MM.1S (cell line): Measurements from ENCODE around the gene CDYL.

Source experiments
- DNase-seq: peaks from one replicate; pipeline ENCODE4 v3.0.0-alpha.2; 2015
- H2AFZ ChIP-seq: fragments of 300-600 bp; sonication (generic); 2 replicates; pipeline ENCODE4 v1.6.0; 2016; ENCODE audit warnings: antibody characterized with exemption, low read length
- H3F3A ChIP-seq: fragments of 300-600 bp; sonication (generic); 2 replicates; pipeline ENCODE4 v1.6.1; 2016; ENCODE audit warnings: mild to moderate bottlenecking, antibody characterized with exemption, low read length, moderate library complexity, mixed read lengths; ENCODE audit not compliant: insufficient read depth
- H3K27ac ChIP-seq: fragments of 300-600 bp; sonication (generic); 2 replicates; pipeline ENCODE4 v1.5.1; 2016; ENCODE audit warnings: mild to moderate bottlenecking, low read length
- H3K27me3 ChIP-seq: fragments of 300-600 bp; sonication (generic); replicated peaks from 2 replicates; pipeline ENCODE4 v1.6.0; 2016; ENCODE audit warnings: low read length; ENCODE audit not compliant: insufficient read depth
- H3K36me3 ChIP-seq: fragments of 300-600 bp; sonication (generic); replicated peaks from 2 replicates; pipeline ENCODE4 v1.6.1; 2016; ENCODE audit warnings: mild to moderate bottlenecking, low read length, mixed read lengths; ENCODE audit not compliant: insufficient read depth
- H3K4me1 ChIP-seq: fragments of 300-600 bp; sonication (generic); 2 replicates; pipeline ENCODE4 v1.6.1; 2016; ENCODE audit warnings: low read length, mixed read lengths
- H3K4me2 ChIP-seq: fragments of 300-600 bp; sonication (generic); 2 replicates; pipeline ENCODE4 v1.6.0; 2016; ENCODE audit warnings: low read depth, low read length
- H3K4me3 ChIP-seq: fragments of 300-600 bp; sonication (generic); 2 replicates; pipeline ENCODE4 v1.5.1; 2016; ENCODE audit warnings: low read length, mixed read lengths
- H3K79me2 ChIP-seq: fragments of 300-600 bp; sonication (generic); 2 replicates; pipeline ENCODE4 v1.6.1; 2016; ENCODE audit warnings: mixed run types, low read length, mixed read lengths
- H3K9ac ChIP-seq: fragments of 300-600 bp; sonication (generic); 2 replicates; pipeline ENCODE4 v1.6.1; 2016; ENCODE audit warnings: low read length, mixed read lengths
- H3K9me2 ChIP-seq: fragments of 300-600 bp; sonication (generic); replicated peaks from 2 replicates; pipeline ENCODE4 v1.6.1; 2016; ENCODE audit warnings: mild to moderate bottlenecking, low read length, mixed read lengths; ENCODE audit not compliant: insufficient read depth
- H3K9me3 ChIP-seq: fragments of 300-600 bp; sonication (generic); replicated peaks from 2 replicates; pipeline ENCODE4 v1.6.1; 2016; ENCODE audit warnings: mild to moderate bottlenecking, low read length, mixed read lengths; ENCODE audit not compliant: insufficient read depth
- H4K20me1 ChIP-seq: fragments of 300-600 bp; sonication (generic); 2 replicates; pipeline ENCODE4 v1.6.1; 2016; ENCODE audit warnings: mild to moderate bottlenecking, low read length, moderate library complexity, mixed read lengths; ENCODE audit not compliant: insufficient read depth
- EZH2 ChIP-seq: fragments of 300-600 bp; sonication (generic); optimal IDR thresholded peaks from 2 replicates; pipeline ENCODE3; 2017; ENCODE audit warnings: low read depth, mild to moderate bottlenecking, antibody characterized with exemption, low read length, mixed read lengths
- EZH2phosphoT487 ChIP-seq: fragments of 300-600 bp; sonication (generic); IDR thresholded peaks from 2 replicates; pipeline ENCODE4 v1.6.1; 2018; ENCODE audit warnings: antibody characterized with exemption, low read length
- TF ChIP-seq, protein P1 (sequence below): fragments of 300-600 bp; sonication (generic); IDR thresholded peaks from 2 replicates; pipeline ENCODE4 v1.5.1; 2016; ENCODE audit warnings: antibody characterized with exemption, low read length, mixed read lengths

Gene CDYL

DNA sequence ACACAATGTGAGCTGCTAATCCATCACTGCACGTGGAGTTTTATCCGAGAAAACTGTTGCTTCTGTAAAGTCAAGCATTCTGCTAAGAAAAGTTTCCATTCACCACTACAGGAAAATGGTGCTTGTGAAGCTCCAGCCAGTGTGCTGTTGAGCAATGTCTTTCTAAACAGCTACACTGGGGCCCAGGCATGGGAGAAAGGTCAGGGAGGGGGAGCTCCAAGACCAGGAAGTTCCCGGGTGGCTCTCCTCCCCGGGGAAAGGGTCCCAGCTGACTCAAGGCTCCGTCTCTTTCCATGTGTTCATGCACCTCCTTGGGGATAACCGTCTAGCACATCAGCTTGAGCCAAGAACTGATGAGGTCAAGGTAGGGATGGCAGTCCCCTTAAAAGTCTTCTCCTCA lies 207.1 kb downstream of the CDYL start:
- H3F3A ChIP-seq = no peaks in the 10 kb centered on the region
- H3K9ac ChIP-seq = no peak overlapping the region
- no peaks in the 10 kb centered on the region for H3K9me2 ChIP-seq
- H3K9me3 ChIP-seq = no peaks in the 10 kb centered on the region
- H3K36me3 ChIP-seq = no peaks in the 10 kb centered on the region
- H3K4me3 ChIP-seq = no peak overlapping the region
- H2AFZ ChIP-seq = no peak overlapping the region
- no peaks in the 10 kb centered on the region for H3K4me1 ChIP-seq
- no peak overlapping the region for H3K27ac ChIP-seq
- H4K20me1 ChIP-seq = no peaks in the 10 kb centered on the region
- no peaks in the 10 kb centered on the region for H3K27me3 ChIP-seq
- H3K4me2 ChIP-seq = no peak overlapping the region
- no peak for DNase-seq
- H3K79me2 ChIP-seq = no peaks in the 10 kb centered on the region
- TF ChIP-seq EZH2phosphoT487 = no peak
- no peak for TF ChIP-seq EZH2
- TF ChIP-seq, protein P1, sequence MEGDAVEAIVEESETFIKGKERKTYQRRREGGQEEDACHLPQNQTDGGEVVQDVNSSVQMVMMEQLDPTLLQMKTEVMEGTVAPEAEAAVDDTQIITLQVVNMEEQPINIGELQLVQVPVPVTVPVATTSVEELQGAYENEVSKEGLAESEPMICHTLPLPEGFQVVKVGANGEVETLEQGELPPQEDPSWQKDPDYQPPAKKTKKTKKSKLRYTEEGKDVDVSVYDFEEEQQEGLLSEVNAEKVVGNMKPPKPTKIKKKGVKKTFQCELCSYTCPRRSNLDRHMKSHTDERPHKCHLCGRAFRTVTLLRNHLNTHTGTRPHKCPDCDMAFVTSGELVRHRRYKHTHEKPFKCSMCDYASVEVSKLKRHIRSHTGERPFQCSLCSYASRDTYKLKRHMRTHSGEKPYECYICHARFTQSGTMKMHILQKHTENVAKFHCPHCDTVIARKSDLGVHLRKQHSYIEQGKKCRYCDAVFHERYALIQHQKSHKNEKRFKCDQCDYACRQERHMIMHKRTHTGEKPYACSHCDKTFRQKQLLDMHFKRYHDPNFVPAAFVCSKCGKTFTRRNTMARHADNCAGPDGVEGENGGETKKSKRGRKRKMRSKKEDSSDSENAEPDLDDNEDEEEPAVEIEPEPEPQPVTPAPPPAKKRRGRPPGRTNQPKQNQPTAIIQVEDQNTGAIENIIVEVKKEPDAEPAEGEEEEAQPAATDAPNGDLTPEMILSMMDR = no peak

DNA sequence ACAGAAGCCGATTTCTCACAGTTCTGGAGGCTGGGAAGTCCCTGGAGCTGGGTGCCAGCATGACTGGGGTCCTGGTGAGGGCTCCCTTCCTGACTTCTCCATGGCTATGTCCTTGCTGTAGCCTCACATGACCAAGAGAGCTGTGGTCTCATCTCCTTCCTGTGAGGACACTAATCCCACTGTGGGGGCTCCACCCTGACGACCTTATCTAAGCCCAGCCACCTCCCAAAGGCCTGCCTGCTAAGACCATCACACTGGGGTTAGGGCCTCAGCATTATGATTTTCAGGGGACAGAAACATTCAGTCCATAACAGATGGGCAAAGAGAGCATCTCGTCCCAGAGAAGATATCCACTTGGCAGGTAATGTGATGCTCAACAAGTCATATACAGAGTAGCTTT lies 210.8 kb downstream of the CDYL start:
- TF ChIP-seq EZH2phosphoT487 (no peak), EZH2 (no peak)
- TF ChIP-seq, protein P1 = no peak
- no peaks in the 10 kb centered on the region for H3K9me3 ChIP-seq

DNA sequence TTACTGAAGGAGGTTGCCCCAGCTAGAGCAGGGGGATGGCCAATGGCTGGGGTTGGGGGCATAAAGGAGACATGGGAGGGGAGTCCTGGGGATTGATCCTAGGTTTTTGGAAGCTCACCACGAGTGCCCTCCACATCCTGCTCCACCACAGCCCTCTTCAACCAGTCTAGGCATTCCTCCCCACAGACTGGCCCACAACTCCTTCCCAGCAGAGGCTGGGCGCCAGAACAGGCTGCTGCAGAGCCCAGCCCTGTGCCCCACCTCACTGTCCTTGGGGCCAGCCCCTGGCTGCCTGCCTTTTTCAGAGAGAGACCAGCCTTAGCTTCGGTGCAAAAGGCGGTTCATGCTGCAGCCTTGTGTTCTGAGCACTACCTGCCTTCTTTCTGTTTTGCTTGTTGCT lies 211.2 kb downstream of the CDYL start:
- TF ChIP-seq EZH2 = no peak
- no peak for TF ChIP-seq EZH2phosphoT487
- no peak overlapping the region for H3K4me2 ChIP-seq
- H2AFZ ChIP-seq = no peak overlapping the region
- H3F3A ChIP-seq = no peaks in the 10 kb centered on the region
- H3K4me1 ChIP-seq = no peaks in the 10 kb centered on the region
- no peak for DNase-seq
- no peaks in the 10 kb centered on the region for H3K27me3 ChIP-seq
- no peaks in the 10 kb centered on the region for H3K79me2 ChIP-seq
- no peaks in the 10 kb centered on the region for H4K20me1 ChIP-seq
- no peak overlapping the region for H3K27ac ChIP-seq
- no peaks in the 10 kb centered on the region for H3K9me2 ChIP-seq
- H3K9me3 ChIP-seq = no peaks in the 10 kb centered on the region
- H3K4me3 ChIP-seq = no peak overlapping the region
- H3K36me3 ChIP-seq = no peaks in the 10 kb centered on the region
- no peak overlapping the region for H3K9ac ChIP-seq

More for the DNA sequence above, 210.8 kb downstream of the CDYL start:
- Histone ChIP-seq H3K4me2 (no peak overlapping the region), H3K36me3 (no peaks in the 10 kb centered on the region), H3K9ac (no peak overlapping the region), H3K9me2 (no peaks in the 10 kb centered on the region), H3K27ac (no peak overlapping the region), H3K4me1 (no peaks in the 10 kb centered on the region), H3K27me3 (no peaks in the 10 kb centered on the region), H4K20me1 (no peaks in the 10 kb centered on the region), H2AFZ (no peak overlapping the region), H3F3A (no peaks in the 10 kb centered on the region), H3K79me2 (no peaks in the 10 kb centered on the region), H3K4me3 (no peak overlapping the region)
- no peak for DNase-seq

DNA sequence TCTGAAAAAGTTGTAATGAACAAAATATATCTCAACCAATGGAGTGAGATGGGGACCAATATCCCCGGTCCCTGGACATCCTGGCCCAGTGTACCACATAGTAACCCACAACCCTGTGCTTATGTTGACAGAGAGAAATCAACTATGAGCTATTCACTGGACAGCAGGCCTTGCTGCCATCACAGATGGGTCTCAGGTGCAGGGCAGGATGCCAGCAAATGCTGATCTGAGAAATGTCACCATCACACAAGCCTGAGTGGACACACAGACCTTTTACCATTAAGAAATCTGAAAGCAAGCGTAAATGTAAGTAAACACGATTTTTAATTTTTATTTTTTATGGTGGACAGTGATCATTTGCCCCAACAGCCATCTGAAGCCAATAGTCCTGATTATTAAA lies 218.5 kb downstream of the CDYL start:
- no peaks in the 10 kb centered on the region for H3F3A ChIP-seq
- no peak for TF ChIP-seq EZH2
- TF ChIP-seq, protein P1 = no peak
- TF ChIP-seq EZH2phosphoT487 = no peak
- H3K27me3 ChIP-seq = no peaks in the 10 kb centered on the region
- no peaks in the 10 kb centered on the region for H4K20me1 ChIP-seq
- no peaks in the 10 kb centered on the region for H3K9me3 ChIP-seq
- no peak overlapping the region for H3K4me2 ChIP-seq
- no peak overlapping the region for H3K4me3 ChIP-seq
- H3K79me2 ChIP-seq = no peaks in the 10 kb centered on the region
- H3K27ac ChIP-seq = no peak overlapping the region
- H3K9me2 ChIP-seq = no peaks in the 10 kb centered on the region
- H3K4me1 ChIP-seq = no peaks in the 10 kb centered on the region
- no peak overlapping the region for H3K9ac ChIP-seq
- peaks cover 2% of the 10 kb centered on the region; the same call in 1 of the 2 replicates for H3K36me3 ChIP-seq
- no peak for DNase-seq
- H2AFZ ChIP-seq = no peak overlapping the region
